Activated effector memory CD4-positive, alpha-beta T cell treated with anti-CD3 and anti-CD28 coated beads, Interleukin-2, amount 50 U/mL, for 16 hours (primary cell): ENCODE results near the gene PLP2.

ENCODE experiments used
- DNase-seq: peaks from one replicate; pipeline ENCODE4 v3.0.0-alpha.2; 2020

The PLP2 gene

GRCh38 chrX:49212209-49212608, 40.5 kb downstream of the PLP2 start:
- DNase-seq, result no peak

DNA sequence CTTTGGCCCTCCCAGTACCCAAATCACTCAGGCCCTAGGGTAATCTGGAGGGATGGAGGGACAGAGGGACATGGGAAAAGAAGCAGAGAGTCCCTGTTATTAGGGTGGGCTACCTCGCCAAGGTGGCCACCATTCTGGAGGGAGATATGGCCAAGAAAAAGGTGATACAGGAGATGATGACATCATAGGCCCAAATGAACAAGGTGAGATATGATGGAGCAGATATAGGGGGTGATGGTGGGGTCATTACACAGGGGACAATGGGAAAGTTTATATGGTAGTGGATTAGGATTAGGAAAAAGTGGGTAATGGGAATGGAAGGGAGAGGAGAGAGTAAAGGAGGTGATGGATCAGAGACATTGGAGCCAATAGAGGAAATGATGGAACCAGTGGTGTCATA, 41.2 kb downstream of the PLP2 start:
- no peak for DNase-seq

DNA sequence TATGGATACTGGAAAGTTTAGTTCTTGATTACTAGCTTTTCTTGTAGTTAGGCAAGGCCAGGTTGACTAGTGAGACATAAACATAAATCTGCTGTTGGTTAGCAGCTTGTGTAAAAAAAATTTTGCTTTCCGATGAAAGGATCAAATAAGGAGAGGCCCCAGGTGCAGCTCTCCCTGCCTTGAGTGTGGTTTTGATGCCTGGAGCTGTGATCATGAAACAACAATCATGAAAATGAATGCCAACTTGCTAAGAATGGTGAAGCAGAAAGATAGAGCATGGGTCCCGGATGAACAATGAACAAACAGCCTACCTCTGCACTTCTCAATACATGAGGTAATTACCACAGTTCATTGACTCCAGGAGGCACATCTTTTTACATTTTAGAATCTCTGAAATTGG, 42.7 kb downstream of the PLP2 start:
- no peak for DNase-seq

DNA sequence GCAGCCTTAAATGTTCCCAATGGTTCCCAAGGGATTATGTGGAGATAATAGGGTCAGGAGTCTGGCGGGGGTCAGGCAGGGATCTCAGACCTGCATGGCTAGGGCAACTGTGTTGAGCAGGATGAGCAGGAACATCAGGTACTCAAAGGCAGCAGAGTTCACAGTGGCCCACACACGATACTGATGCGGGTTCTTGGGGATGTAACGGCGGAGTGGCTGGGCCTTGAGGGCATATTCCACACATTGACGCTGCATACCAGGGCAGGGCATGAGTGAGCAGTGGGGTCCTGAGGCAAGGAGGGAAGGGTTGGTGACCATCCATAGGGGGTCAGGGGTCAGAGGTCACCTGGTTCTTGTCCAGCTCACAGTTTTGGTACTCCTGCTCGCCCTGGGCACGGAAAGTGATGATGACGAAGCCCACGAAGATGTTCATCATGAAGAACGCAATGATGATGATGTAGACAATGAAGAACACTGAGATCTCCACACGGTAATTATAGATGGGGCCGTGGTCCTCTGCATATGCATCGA, 43.4 kb downstream of the PLP2 start:
- no peak for DNase-seq

DNA sequence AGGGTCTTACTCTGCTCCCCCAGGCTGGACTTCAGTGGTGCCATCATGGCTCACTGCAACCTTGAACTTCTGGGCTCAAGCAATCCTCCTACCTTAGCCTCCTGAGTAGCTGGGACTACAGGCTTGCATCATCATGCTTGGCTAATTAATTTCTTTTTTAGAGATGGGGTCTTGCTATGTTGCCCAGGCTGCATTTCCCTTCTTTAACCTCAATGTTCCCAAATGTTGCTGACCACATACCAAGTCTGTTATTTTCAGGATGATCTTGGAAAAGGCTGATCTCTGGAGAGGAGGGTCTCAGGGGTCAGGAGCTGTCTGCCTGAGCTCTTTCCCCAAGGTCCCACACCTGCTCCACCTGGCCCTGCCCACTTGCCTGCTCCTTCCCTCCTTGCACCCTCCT, 48.4 kb downstream of the PLP2 start:
- no peak for DNase-seq

GRCh38 chrX:49221868-49222267, 50.2 kb downstream of the PLP2 start:
- no peak for DNase-seq
